Colonic mucosa (tissue), 4 donors: ENCODE measurements around the gene KCNB1. TPM values are rescaled to one million over a fixed set of nuclear protein-coding genes. Genes with fewer than 3 reads are reported as not detected.
A peak's percentile ranks its signal among the peaks of the same experiment; 100 is the strongest.

Experiments
- DNase-seq: peaks from one replicate; pipeline ENCODE4 v3.0.0-alpha.2; 2020
- H3K27ac ChIP-seq: fragments of 200-600 bp; one replicate; pipeline ENCODE4 v1.8.0; 2021
- H3K27me3 ChIP-seq: fragments of 200-600 bp; one replicate; pipeline ENCODE4 v1.8.0; 2021
- H3K36me3 ChIP-seq: fragments of 200-600 bp; one replicate; pipeline ENCODE4 v1.8.0; 2021
- H3K4me1 ChIP-seq: fragments of 200-600 bp; one replicate; pipeline ENCODE4 v1.8.0; 2021; ENCODE audit warnings: mild to moderate bottlenecking
- H3K4me3 ChIP-seq: fragments of 200-600 bp; one replicate; pipeline ENCODE4 v1.8.0; 2021
- H3K9ac ChIP-seq, 2 donors: one replicate each; pipeline ENCODE4 v1.7.0; 2013; ENCODE audit warnings: control low read depth in 2 of 2, low read depth in 2 of 2, low read length in 2 of 2
- H3K9me3 ChIP-seq: fragments of 200-600 bp; one replicate; pipeline ENCODE4 v1.8.0; 2021
- intact Hi-C: fragments of 100-400 bp; cut with DNase I; formaldehyde crosslinking; loops from one replicate; pipeline ENCODE4 v1.14.1; 2022
- total RNA-seq, 2 donors: library from RNA; stranded (reverse); fragmentation: NEBNext Ultra II Directional in 1 of 2; extraction: Animal tissue kit (Norgen Biotek cat#: 25700) in 1 of 2; gene quantifications; one replicate each; pipeline ENCODE4 v1.2.1, GENCODE V29; 2021
- TF ChIP-seq, protein P1 (sequence below): fragments of 200-600 bp; IDR thresholded peaks from one replicate; pipeline ENCODE4 v1.8.0; 2022; ENCODE audit warnings: antibody characterized with exemption, mild to moderate bottlenecking
- donor health status: healthy.
- donor health status: DM: no; HTN: no; CAD: no.
- donor health status: DM: no; HTN: no; CAD: no.

KCNB1 gene
- total RNA-seq, result 1 to 10 TPM in 1 of 2 donors, under 1 TPM in 1; 0.37 to 1.9 TPM

GRCh38 chr20:49482621-49483017 lies at the start of gene KCNB1:
KCNB1 (minus strand) TSS chr20:49482668; CDS start chr20:49482480, 188 bp downstream.
- H3K27ac ChIP-seq, result no peak within 1 kb of the TSS

GRCh38 chr20:49529470-49529869 lies 47.0 kb upstream of the KCNB1 start:
- intact Hi-C loops, result no loop called here
- TF ChIP-seq, protein P1, sequence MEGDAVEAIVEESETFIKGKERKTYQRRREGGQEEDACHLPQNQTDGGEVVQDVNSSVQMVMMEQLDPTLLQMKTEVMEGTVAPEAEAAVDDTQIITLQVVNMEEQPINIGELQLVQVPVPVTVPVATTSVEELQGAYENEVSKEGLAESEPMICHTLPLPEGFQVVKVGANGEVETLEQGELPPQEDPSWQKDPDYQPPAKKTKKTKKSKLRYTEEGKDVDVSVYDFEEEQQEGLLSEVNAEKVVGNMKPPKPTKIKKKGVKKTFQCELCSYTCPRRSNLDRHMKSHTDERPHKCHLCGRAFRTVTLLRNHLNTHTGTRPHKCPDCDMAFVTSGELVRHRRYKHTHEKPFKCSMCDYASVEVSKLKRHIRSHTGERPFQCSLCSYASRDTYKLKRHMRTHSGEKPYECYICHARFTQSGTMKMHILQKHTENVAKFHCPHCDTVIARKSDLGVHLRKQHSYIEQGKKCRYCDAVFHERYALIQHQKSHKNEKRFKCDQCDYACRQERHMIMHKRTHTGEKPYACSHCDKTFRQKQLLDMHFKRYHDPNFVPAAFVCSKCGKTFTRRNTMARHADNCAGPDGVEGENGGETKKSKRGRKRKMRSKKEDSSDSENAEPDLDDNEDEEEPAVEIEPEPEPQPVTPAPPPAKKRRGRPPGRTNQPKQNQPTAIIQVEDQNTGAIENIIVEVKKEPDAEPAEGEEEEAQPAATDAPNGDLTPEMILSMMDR, result no peak
- no peak for DNase-seq

More at GRCh38 chr20:49482621-49483017, at the start of gene KCNB1:
- peaks cover 23% of the 10 kb centered on the region for H3K27me3 ChIP-seq
- intact Hi-C loops, result no loop called here
- TF ChIP-seq, protein P1, result no peak
- H3K36me3 ChIP-seq, result no peaks in the 10 kb centered on the region
- no peak within 1 kb of the TSS for H3K9ac ChIP-seq
- peak; percentile 40 for DNase-seq
- H3K4me1 ChIP-seq, result no peaks in the 10 kb centered on the region
- no peak within 1 kb of the TSS for H3K4me3 ChIP-seq
- H3K9me3 ChIP-seq, result no peaks in the 10 kb centered on the region

DNA sequence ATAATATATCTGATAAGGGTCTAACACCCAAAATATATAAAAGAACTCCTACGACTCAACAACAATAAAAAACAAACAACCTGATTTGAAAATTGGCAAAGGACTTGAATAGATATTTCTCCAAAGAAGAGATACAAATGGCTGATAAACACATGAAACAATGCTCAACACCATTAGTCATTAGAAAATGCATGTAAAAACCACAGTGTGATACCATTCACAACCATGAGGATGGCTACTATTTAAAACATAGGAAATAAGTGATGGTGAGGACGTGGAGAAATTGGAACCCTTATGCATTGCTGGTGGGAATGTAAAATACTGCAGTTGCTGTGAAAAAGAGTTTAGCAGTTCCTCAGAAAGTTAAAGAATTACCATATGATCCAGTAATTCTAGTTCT lies 44.1 kb upstream of the KCNB1 start:
- intact Hi-C loops, result no loop called here
- H3K9ac ChIP-seq, result no peak overlapping the region
- H3K4me3 ChIP-seq, result no peak overlapping the region
- no peak for DNase-seq
- no peaks in the 10 kb centered on the region for H3K9me3 ChIP-seq
- no peaks in the 10 kb centered on the region for H3K27me3 ChIP-seq
- no peaks in the 10 kb centered on the region for H3K36me3 ChIP-seq
- H3K27ac ChIP-seq, result no peak overlapping the region
- H3K4me1 ChIP-seq, result no peaks in the 10 kb centered on the region
- TF ChIP-seq, protein P1, result no peak

More at GRCh38 chr20:49529470-49529869, 47.0 kb upstream of the KCNB1 start:
- no peaks in the 10 kb centered on the region for H3K36me3 ChIP-seq
- H3K27me3 ChIP-seq, result no peaks in the 10 kb centered on the region
- H3K9ac ChIP-seq, result no peak overlapping the region
- H3K4me3 ChIP-seq, result no peak overlapping the region
- no peaks in the 10 kb centered on the region for H3K9me3 ChIP-seq
- no peaks in the 10 kb centered on the region for H3K4me1 ChIP-seq
- no peak overlapping the region for H3K27ac ChIP-seq

DNA sequence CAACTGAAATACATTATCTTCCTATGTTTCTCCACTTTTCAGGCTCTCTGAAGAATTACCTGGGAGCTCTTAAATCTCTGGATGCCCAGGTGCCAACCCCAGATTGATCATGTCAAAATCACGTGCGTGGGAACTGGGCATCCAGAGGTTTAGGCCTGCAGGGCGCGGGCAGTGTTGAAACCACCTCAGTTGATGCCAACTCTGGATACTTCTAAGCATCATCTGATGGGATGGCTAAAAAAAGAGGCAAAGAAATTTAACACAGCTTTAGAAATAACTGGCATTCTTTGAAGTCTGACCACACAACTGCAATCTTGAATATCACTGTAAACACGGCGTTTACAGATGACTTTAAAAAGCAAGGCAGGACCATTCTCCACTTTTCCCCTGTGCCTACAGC lies 43.6 kb upstream of the KCNB1 start:
- Histone ChIP-seq H3K4me3 (no peak overlapping the region), H3K27ac (no peak overlapping the region), H3K36me3 (no peaks in the 10 kb centered on the region), H3K9me3 (no peaks in the 10 kb centered on the region), H3K9ac (no peak overlapping the region), H3K4me1 (no peaks in the 10 kb centered on the region), H3K27me3 (no peaks in the 10 kb centered on the region)
- DNase-seq, result no peak
- TF ChIP-seq, protein P1, result no peak
- intact Hi-C loops, result no loop called here

DNA sequence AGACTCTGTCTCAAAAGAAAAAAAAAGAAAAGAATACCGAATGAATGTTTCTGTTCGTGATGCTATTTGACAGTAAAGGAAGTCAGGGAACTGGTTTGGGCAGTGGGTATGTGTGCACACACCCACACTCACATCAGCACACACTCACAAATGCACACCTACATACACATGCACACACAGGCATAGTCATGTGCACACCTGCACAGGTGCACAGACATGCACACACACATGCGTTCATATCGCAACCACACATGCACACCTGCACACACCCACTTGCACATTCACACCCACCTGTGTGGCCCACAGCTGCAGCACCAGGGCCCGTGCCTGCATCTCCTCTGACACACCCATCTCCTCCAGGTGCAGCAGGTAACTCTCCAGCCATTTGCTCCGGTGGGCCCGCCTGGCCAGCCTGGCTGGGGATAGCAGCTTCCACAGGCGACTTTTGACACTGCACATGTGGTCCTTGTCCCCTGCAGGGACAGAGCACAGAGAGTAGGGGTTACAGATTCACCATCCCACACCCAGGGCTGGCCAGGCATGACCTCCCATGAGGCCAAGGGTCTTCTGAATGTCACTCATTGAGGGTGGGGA lies 41.4 kb upstream of the KCNB1 start:
- H3K9me3 ChIP-seq, result no peaks in the 10 kb centered on the region
- H3K4me1 ChIP-seq, result no peaks in the 10 kb centered on the region
- H3K27ac ChIP-seq, result no peak overlapping the region
- no peaks in the 10 kb centered on the region for H3K36me3 ChIP-seq
- DNase-seq, result no peak
- TF ChIP-seq, protein P1, result no peak
- no peaks in the 10 kb centered on the region for H3K27me3 ChIP-seq
- no peak overlapping the region for H3K4me3 ChIP-seq
- intact Hi-C loops, result no loop called here
- no peak overlapping the region for H3K9ac ChIP-seq
